GM23248 (cell line): ENCODE results near the gene MEIKIN. TPM values are rescaled to one million over a fixed set of nuclear protein-coding genes. Genes with fewer than 3 reads are reported as not detected.

Experiments
- DNase-seq: peaks from one replicate; pipeline ENCODE4 v3.0.0-alpha.2; 2015
- H2AFZ ChIP-seq: fragments of 200-600 bp; sonication (generic); 2 replicates; pipeline ENCODE4 v1.6.1; 2016; ENCODE audit warnings: antibody characterized with exemption
- H3F3A ChIP-seq: fragments of 200-600 bp; sonication (generic); 2 replicates; pipeline ENCODE4 v1.6.1; 2016; ENCODE audit warnings: mild to moderate bottlenecking, antibody characterized with exemption, mixed run types; ENCODE audit not compliant: insufficient read depth
- H3K27ac ChIP-seq: fragments of 200-600 bp; sonication (generic); 2 replicates; pipeline ENCODE4 v1.5.1; 2016; ENCODE audit warnings: mild to moderate bottlenecking
- H3K27me3 ChIP-seq: fragments of 200-600 bp; sonication (generic); replicated peaks from 2 replicates; pipeline ENCODE4 v1.6.1; 2016; ENCODE audit warnings: mild to moderate bottlenecking; ENCODE audit not compliant: insufficient read depth
- H3K36me3 ChIP-seq: fragments of 200-600 bp; sonication (generic); 2 replicates; pipeline ENCODE4 v1.6.1; 2016; ENCODE audit warnings: low read depth, mild to moderate bottlenecking
- H3K4me1 ChIP-seq: fragments of 200-600 bp; sonication (generic); 2 replicates; pipeline ENCODE4 v1.6.1; 2016; ENCODE audit warnings: mild to moderate bottlenecking; ENCODE audit not compliant: insufficient read depth
- H3K4me2 ChIP-seq: fragments of 200-600 bp; sonication (generic); one replicate; pipeline ENCODE4 v1.6.1; 2016; ENCODE audit warnings: mild to moderate bottlenecking; ENCODE audit not compliant: unreplicated experiment
- H3K4me3 ChIP-seq: fragments of 200-600 bp; sonication (generic); 2 replicates; pipeline ENCODE4 v1.5.1; 2016; ENCODE audit warnings: mild to moderate bottlenecking
- H3K79me2 ChIP-seq: fragments of 200-600 bp; sonication (generic); 2 replicates; pipeline ENCODE4 v1.6.1; 2016; ENCODE audit warnings: mild to moderate bottlenecking; ENCODE audit not compliant: insufficient read depth
- H3K9ac ChIP-seq: fragments of 200-600 bp; sonication (generic); 2 replicates; pipeline ENCODE4 v1.6.1; 2016; ENCODE audit warnings: mild to moderate bottlenecking
- H3K9me2 ChIP-seq: fragments of 200-600 bp; sonication (generic); 2 replicates; pipeline ENCODE4 v1.6.1; 2016; ENCODE audit warnings: mixed run types, mild to moderate bottlenecking, moderate library complexity; ENCODE audit not compliant: insufficient read depth
- H3K9me3 ChIP-seq: fragments of 200-600 bp; sonication (generic); one replicate; pipeline ENCODE4 v1.6.1; 2017; ENCODE audit warnings: low read depth
- H4K20me1 ChIP-seq: fragments of 200-600 bp; sonication (generic); 2 replicates; pipeline ENCODE4 v1.6.0; 2016; ENCODE audit not compliant: insufficient read depth
- EZH2 ChIP-seq: fragments of 200-600 bp; sonication (generic); IDR thresholded peaks from 2 replicates; pipeline ENCODE4 v1.6.1; 2018; ENCODE audit warnings: antibody characterized with exemption, mild to moderate bottlenecking; ENCODE audit not compliant: insufficient read depth, poor library complexity, severe bottlenecking
- EZH2phosphoT487 ChIP-seq: fragments of 200-600 bp; sonication (generic); IDR thresholded peaks from 2 replicates; pipeline ENCODE4 v1.6.1; 2018; ENCODE audit warnings: antibody characterized with exemption, moderate library complexity, mild to moderate bottlenecking, low read depth; ENCODE audit not compliant: insufficient read depth
- WGBS, 2 experiments: methylation state at CpG; one replicate each; pipeline ENCODE4 v1.1.6; 2015 to 2017; ENCODE audit warnings: low lambda C conversion rate in 2 of 2, low coverage in 1 of 2; ENCODE audit errors: missing lambda C conversion rate in 2 of 2; 5-methylcytosine and 5-hydroxymethylcytosine counted together
- in situ Hi-C: fragments of 300-500 bp; cut with MboI; formaldehyde crosslinking; loops from 2 replicates; pipeline ENCODE4 v1.15.0; 2020
- polyA plus RNA-seq: library from polyadenylated mRNA; unstranded; fragments of >200 nt; fragmentation: Nextera tagmentation; extraction: Ambion mirVana; gene quantifications from 2 replicates; pipeline ENCODE4 v1.2.1, GENCODE V29; 2016
- total RNA-seq: library from RNA; depleted of rRNA; stranded (reverse); fragments of >200 nt; shearing (Covaris generic); gene quantifications from 2 replicates; pipeline ENCODE4 v1.2.3, GENCODE V29; 2014

The MEIKIN gene
- total and polyA plus RNA-seq, 2 experiments from 2014 or later, result not detected

DNA sequence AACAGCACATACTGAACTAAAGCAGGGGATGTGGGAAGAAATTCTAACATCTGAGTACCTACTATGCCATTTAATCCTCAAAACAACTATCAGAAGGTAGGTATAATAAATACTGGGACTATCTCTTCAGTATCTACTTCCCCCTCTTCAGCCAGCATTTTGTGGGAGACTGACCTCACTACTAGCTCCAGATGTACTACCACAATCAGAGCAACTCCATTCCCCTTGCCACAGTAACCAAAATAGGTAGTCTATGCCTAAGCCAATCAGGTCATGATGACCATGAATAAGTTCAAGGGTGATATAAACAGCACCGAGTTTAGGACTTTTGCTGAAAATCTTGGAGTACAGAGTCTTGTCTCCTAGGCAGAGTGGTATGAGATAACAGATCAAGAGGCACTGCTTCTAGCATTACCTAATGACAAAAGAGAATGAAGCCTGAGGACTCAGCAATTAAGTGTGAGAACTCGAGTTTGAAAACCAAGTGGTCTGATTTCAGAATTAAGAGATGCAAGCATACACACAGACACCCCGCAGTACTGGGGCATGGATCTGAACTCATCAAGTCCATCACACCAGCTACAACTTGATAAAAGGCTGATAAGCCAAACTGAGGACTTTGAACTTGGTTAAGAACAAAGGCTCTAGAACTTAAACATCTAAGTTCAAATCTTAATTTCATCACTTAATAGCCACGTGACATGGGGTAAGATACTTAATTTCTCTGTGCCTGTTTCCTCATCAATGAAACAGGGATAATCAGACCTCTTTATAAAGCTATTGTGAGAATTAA lies 158.4 kb downstream of the MEIKIN start:
- no peak overlapping the region for H3K4me2 ChIP-seq
- H3K27ac ChIP-seq, result no peak overlapping the region
- no peaks in the 10 kb centered on the region for H3K4me1 ChIP-seq
- H3K79me2 ChIP-seq, result peaks cover 99% of the 10 kb centered on the region
- H3K9ac ChIP-seq, result no peak overlapping the region
- TF ChIP-seq EZH2phosphoT487 (no peak), EZH2 (no peak)
- WGBS, 2 experiments, result 98 to 99% methylated on average over 4 of the region's 4 CpGs
- in situ Hi-C loops, result no loop called here
- H3K27me3 ChIP-seq, result no peaks in the 10 kb centered on the region
- no peak for DNase-seq
- no peak overlapping the region for H3K4me3 ChIP-seq
- peaks cover 14% of the 10 kb centered on the region; the same call in 1 of the 2 replicates for H4K20me1 ChIP-seq
- H3K36me3 ChIP-seq, result no peaks in the 10 kb centered on the region
- H3K9me2 ChIP-seq, result no peaks in the 10 kb centered on the region
- H2AFZ ChIP-seq, result no peak overlapping the region
- H3K9me3 ChIP-seq, result no peaks in the 10 kb centered on the region
- no peaks in the 10 kb centered on the region for H3F3A ChIP-seq

- Histone ChIP-seq H3K27me3 (no peaks in the 10 kb centered on the region), H3K4me1 (no peaks in the 10 kb centered on the region), H3K4me3 (no peak overlapping the region), H4K20me1 (peaks cover 20% of the 10 kb centered on the region; the same call in 1 of the 2 replicates), H3K27ac (no peak overlapping the region), H2AFZ (no peak overlapping the region), H3K4me2 (no peak overlapping the region), H3K9me3 (no peaks in the 10 kb centered on the region), H3K79me2 (peaks cover 99% of the 10 kb centered on the region), H3K9me2 (no peaks in the 10 kb centered on the region), H3K36me3 (0 out of 2 replicates have a peak, but pooled peaks cover 4% of the 10 kb centered on the region), H3K9ac (no peak overlapping the region), H3F3A (no peaks in the 10 kb centered on the region)
- in situ Hi-C loops, result no loop called here
- no peak for DNase-seq
- TF ChIP-seq EZH2phosphoT487 (no peak), EZH2 (no peak)
- WGBS, 2 experiments, result 96 to 100% methylated on average over 1 of the region's 1 CpG
Observed at GRCh38 chr5:131786036-131786435, 159.4 kb downstream of the MEIKIN start.

DNA sequence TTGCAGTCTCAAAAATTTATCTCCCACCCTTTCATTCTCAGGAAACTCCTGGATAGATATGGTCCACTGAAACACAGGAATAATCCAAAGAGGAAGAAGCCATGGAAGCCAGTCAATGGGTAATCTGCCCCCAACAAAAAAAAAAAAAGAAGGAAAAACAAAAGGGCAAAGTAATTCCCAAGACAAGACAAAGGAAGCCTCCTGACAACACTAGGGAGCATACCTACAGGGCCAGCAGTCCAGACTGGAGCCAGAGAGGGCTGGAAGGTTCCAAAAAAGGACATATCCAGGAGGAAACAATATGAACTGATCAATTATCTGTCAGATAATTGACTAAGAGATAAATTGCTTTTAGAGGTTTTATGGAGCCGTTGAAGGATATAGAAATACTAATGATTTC lies 161.6 kb downstream of the MEIKIN start:
- no peaks in the 10 kb centered on the region for H3K4me1 ChIP-seq
- no peak overlapping the region for H3K4me2 ChIP-seq
- peaks cover 98% of the 10 kb centered on the region for H3K79me2 ChIP-seq
- H3K9me2 ChIP-seq, result no peaks in the 10 kb centered on the region
- no peak overlapping the region for H3K9ac ChIP-seq
- no peak overlapping the region for H3K27ac ChIP-seq
- H3K27me3 ChIP-seq, result no peaks in the 10 kb centered on the region
- H3K4me3 ChIP-seq, result no peak overlapping the region
- peaks cover 18% of the 10 kb centered on the region; the same call in 1 of the 2 replicates for H4K20me1 ChIP-seq
- DNase-seq, result no peak
- 0 out of 2 replicates have a peak, but pooled peaks cover 4% of the 10 kb centered on the region for H3K36me3 ChIP-seq
- H3K9me3 ChIP-seq, result no peaks in the 10 kb centered on the region
- TF ChIP-seq EZH2 (no peak), EZH2phosphoT487 (no peak)
- in situ Hi-C loops, result no loop called here
- H2AFZ ChIP-seq, result no peak overlapping the region
- H3F3A ChIP-seq, result no peaks in the 10 kb centered on the region
- WGBS, 2 experiments, result 94 to 97% methylated on average over 1 of the region's 1 CpG

DNA sequence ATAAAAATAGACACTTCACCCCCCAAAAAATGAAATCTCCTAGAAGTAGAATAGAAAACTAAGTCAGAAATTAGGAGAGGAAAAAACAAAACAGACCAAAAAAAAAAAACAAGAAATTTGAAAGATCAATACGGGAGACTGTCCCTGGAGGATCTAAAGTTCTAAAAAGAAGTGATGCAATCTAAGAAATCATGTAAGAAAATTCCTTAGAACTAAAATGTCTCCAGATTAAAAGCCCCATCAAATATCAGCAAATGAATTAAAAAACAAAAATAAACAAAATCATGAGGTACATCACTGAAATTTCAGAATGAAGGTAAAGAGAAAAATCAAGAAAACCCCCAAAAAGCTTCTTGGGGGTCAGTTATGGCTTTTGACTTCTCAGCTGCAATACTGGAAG lies 162.1 kb downstream of the MEIKIN start:
- H3K27me3 ChIP-seq, result no peaks in the 10 kb centered on the region
- in situ Hi-C loops, result no loop called here
- H3K9me2 ChIP-seq, result no peaks in the 10 kb centered on the region
- peaks cover 93% of the 10 kb centered on the region for H3K79me2 ChIP-seq
- no peaks in the 10 kb centered on the region for H3K4me1 ChIP-seq
- peaks cover 18% of the 10 kb centered on the region; the same call in 1 of the 2 replicates for H4K20me1 ChIP-seq
- DNase-seq, result peak; percentile 8
- H3K27ac ChIP-seq, result no peak overlapping the region
- H3K9me3 ChIP-seq, result no peaks in the 10 kb centered on the region
- H3K36me3 ChIP-seq, result 0 out of 2 replicates have a peak, but pooled peaks cover 4% of the 10 kb centered on the region
- no peak overlapping the region for H3K4me3 ChIP-seq
- no peaks in the 10 kb centered on the region for H3F3A ChIP-seq
- 11 to 15% methylated on average over 1 of the region's 1 CpG for WGBS, 2 experiments
- TF ChIP-seq EZH2 (no peak), EZH2phosphoT487 (no peak)
- no peak overlapping the region for H3K4me2 ChIP-seq
- no peak overlapping the region for H2AFZ ChIP-seq
- H3K9ac ChIP-seq, result no peak overlapping the region
